ELR (cell line): ENCODE measurements around the gene NTRK2.

Experiments used
- DNase-seq: peaks from one replicate; pipeline ENCODE4 v3.0.0-alpha.2; 2015; ENCODE audit warnings: low read depth

The NTRK2 gene

DNA sequence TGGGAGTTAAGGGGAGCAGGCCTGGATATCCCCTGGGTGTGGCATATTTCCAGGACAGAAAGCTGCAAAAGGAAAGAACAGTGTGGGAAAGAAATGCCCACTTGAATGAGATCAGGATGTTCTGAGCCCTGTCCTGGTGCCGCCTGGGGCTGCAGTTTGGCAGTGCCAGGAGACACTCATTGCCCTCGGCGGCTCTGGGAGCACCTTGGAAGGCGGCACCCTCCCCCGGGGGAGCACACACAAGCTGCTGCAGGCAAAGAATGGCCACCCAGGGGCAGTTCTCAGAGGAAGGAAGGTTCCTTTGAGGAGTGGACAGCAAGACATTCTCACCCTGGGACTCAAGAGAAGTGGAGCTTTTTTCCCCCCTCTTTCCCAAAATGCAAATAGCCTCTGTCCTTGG is 305.3 kb downstream of the NTRK2 start:
- no peak for DNase-seq

- peak; percentile 17 for DNase-seq
Observed at GRCh38 chr9:84975926-84976325, 306.4 kb downstream of the NTRK2 start.

DNA sequence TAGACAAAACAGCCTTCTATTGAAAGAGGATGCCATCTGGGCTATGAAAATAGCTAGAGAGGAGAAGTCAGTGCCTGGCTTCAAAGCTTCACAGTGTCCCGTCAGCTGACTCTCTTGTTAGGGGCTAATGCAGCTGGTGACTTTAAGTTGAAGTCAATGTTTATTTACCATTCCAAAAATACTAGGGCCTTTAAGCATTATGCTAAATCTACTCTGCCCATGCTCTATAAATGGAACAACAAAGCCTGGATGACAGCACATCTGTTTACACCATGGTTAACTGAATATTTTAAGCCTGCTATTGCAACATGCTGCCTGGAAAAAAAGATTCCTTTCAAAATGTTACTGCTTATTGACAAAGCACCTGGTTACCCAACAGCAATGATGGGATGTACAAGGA is 309.1 kb downstream of the NTRK2 start:
- no peak for DNase-seq

DNA sequence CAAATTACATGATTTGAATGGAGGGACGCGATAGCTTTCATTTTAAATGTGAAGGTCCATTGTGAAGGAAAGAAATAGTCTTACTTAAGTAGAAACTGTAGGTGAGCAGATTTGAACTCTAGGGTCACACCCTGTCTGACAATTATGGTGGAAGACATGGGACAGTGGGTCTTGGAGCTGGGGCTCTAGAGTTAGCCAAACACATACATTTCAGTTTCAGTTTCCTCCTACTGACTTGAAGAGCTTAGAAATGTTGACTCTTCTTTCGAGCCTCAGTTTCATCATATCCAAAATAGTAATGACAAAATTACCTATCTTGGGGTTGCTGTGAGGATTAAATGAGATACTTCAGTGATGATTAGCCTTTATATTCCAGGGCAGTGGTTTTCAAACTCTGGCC is 314.2 kb downstream of the NTRK2 start:
- DNase-seq = no peak

- DNase-seq = no peak
Observed at GRCh38 chr9:84988621-84989020, 319.1 kb downstream of the NTRK2 start.

GRCh38 chr9:84990416-84990815 is 320.9 kb downstream of the NTRK2 start:
- no peak for DNase-seq

GRCh38 chr9:84990850-84991513 is 321.5 kb downstream of the NTRK2 start:
- no peak for DNase-seq

DNA sequence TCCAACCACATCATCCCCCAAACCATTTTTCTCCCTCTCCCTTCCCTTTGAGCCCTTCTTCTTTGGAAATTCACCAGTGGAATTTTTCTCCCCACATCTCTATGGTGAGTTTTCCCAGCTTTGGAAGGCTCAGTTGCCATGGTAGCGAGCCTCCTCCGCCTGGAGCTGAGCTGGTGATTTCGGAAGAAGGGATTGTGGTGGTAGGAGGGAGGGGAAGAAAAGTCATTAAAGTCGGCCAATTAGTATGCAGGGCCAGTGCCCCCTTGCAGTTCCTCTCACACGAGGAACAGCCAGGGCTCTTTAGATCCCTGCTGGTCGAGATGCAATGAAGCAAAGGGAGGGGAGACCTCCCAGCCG is 322.0 kb downstream of the NTRK2 start:
- DNase-seq = no peak

DNA sequence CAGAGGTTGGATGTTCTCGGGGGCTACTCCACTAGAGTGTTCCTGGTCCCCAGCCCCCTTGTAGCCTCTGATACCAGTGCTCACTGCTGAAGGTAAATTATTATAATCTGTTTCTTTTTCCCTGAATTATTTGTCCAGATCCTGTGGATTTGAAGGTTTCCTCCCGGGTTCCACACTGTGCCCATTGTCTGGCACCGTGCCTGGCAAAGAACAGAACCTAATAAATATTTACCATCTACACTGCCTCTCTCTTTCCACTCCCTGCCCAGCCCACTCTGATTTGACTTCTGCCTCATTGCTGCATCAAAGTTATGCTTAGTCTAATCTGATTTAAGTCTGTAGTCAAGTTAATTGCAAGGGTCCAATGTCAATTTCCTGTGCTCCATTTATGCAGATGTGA is 322.9 kb downstream of the NTRK2 start:
- DNase-seq = no peak

GRCh38 chr9:84993105-84993504 is 323.6 kb downstream of the NTRK2 start:
- no peak for DNase-seq

- DNase-seq = no peak
Observed at GRCh38 chr9:84996029-84996428, 326.5 kb downstream of the NTRK2 start.

DNA sequence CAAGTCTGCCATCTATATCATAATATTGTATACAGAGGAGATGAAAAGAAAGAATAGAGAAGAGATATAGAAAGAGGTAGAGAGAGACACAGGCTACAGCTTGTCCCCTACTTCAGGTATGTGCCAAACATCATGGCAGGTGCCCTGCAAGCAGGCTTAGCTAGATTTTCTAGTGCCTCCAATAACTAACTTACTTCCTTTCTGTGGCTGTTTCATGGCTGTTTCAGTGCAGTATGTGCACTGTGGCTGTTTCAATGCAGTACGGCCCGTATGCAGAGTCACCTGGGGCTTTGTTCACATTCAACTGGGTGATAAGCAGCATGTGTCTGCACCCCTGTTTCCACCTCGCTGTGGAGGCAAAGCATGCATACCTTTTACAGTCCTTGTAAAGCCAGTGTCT is 327.2 kb downstream of the NTRK2 start:
- DNase-seq = no peak

DNA sequence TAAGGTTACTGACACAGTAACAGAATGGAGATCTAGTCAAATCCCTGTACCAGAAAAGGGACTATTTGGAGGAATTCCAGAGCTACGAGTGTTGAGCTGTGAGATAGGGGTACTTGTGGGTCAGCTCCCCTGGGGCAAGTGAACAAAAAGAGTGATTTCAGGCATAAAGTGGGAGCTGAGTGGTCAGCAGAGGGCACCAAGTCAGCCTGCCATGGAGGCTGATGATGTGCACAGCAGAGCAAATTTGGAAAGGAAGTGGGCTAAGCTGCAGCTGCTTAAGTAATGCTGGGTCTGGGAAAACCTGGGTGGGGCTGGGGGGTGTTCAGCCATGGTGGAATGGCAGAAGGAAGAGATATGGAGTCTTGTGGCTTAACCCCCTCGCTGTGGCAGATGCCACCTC is 327.9 kb downstream of the NTRK2 start:
- DNase-seq = no peak

DNA sequence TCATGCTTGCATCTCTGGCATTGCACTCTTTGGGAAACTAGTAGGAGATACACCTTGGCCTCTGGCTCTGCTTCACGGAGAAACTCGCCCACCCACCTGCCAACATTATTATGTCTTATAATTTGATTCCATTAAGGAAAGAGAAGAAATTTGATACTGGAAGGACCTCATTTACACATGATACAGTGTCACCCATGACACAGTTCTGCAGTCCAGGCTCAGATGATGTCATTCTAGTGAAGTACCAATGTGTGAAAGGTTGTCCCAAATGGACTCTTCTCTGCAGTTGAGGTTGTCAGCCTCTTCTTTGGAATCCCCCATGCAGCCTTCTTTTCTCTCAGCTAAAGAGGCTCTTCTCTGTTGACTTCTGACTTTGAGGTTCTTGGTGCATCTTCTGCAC is 329.1 kb downstream of the NTRK2 start:
- no peak for DNase-seq

GRCh38 chr9:84999788-85000187 is 330.3 kb downstream of the NTRK2 start:
- DNase-seq = no peak

DNA sequence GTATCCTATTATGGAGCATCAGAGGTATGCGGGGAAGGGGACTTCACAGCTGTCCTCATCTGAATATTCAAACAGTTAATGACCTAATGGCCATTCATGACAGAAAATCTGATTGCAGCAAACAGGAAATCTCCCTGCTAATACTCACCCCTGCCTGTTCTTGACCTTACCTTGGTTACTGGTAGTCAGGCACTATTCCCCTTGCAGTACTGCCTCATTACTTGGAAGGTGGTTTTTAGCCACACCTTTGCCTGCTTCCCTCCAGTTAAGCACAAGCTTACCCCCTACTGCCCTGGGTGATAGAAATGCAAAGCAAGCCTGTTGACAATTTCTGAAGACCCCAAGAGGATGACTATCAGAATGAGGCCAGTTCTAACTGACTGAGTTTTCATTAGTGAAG is 332.4 kb downstream of the NTRK2 start:
- no peak for DNase-seq

- no peak for DNase-seq
Observed at GRCh38 chr9:85004818-85005413, 335.4 kb downstream of the NTRK2 start.

GRCh38 chr9:85007748-85008147 is 338.2 kb downstream of the NTRK2 start:
- DNase-seq = no peak

- no peak for DNase-seq
Observed at GRCh38 chr9:85008215-85008614, 338.7 kb downstream of the NTRK2 start.

DNA sequence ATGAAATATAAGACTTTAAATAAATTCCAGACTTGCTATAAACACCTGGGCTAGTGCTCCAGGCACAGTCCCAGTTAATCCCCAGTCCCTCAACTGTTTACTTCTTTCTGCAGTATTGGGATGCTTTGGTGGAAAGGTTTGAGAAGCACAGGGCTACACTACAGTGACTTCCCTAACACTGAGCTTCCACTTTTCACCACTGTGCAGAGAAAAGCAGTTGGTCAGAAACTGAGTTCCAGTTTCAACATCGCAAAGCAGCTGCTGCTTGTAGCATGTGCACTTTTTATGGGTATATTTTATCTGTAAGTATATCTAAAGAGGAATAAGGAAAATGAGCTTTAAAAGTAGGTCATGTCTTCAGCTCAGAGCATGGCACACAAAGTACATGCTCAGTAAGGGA is 339.7 kb downstream of the NTRK2 start:
- DNase-seq = no peak

DNA sequence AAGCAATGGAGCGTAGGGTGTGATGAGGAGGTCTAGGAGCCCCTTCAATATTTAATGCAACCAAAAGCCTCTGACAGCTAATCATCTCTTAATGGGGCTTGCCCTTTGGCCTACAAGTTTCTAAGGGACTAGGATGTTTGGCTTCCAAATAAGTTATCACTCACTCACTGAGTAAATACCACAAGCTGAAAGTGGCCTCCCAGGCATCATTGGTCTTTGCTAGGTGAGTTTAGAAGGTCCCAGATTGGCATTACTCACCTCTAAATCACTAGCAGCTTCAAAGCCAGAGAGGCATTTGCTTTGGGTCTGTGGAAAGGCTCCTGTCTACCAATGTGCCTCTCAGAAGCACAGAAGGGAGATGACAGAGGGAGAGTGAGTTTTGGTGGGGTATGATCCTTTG is 344.2 kb downstream of the NTRK2 start:
- DNase-seq = no peak

DNA sequence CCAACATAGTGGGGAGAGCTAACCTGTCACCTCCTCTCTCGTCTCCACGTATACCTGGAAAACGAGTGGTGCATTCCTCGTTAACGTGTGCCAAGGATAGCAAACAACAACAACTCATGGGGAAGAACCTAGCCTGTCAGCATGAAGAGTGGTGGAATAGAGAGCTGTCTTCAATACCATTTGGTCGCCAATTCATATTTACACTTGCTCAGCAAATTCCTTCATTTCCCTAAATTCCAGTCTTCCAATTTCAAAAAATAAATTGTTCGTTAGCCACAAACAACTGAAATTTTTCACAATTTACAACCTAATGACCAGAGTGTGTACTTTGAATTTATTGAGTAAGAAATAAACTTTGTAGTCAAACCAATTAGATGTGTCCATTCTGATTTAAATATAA is 344.8 kb downstream of the NTRK2 start:
- no peak for DNase-seq

DNA sequence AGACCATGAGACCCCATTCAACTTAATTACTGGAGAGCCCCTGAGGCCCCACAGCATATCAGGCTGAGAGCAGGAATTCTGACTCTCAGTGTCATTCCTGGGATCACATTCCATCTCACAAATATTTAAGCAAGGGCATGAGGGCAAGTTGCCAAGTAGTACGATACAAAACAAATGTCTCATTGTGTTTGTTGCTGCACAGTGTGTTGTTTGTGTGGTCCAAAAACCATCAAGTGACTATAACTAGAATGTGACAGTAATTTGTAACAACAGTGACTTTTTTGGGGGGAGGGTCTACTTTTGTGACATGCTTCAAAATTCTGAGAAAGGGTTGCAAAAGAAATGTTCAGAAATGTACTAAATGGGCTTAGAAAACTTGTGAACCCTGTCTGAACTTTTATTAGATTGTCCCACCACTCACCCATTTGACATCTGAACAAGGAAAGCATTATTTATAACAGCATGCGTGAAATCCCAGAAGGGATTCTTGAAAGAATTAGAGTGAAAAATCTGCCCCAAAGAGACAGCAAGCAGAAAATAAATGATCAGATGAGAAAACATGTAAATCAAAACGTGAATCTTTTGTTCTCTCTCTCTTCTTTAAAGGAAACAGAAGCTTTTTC is 347.0 kb downstream of the NTRK2 start:
- no peak for DNase-seq

GRCh38 chr9:85020791-85021190 is 351.3 kb downstream of the NTRK2 start:
- DNase-seq = no peak
